ENCODE measurements around the gene KCTD7.
"Not testable (repeated sequence)": the region's sequence is repeated elsewhere in the genome, so short reads cannot be mapped to it uniquely, and the experiment has no call there.

KCTD7 gene

GRCh38 chr7:66681491-66682349 is 53.0 kb downstream of the KCTD7 start:
- peak; percentile 91 to 99 (median 94) for DNase-seq (ENCODE audit: low read depth in 4 of 4, low spot score in 1 of 4)

DNA sequence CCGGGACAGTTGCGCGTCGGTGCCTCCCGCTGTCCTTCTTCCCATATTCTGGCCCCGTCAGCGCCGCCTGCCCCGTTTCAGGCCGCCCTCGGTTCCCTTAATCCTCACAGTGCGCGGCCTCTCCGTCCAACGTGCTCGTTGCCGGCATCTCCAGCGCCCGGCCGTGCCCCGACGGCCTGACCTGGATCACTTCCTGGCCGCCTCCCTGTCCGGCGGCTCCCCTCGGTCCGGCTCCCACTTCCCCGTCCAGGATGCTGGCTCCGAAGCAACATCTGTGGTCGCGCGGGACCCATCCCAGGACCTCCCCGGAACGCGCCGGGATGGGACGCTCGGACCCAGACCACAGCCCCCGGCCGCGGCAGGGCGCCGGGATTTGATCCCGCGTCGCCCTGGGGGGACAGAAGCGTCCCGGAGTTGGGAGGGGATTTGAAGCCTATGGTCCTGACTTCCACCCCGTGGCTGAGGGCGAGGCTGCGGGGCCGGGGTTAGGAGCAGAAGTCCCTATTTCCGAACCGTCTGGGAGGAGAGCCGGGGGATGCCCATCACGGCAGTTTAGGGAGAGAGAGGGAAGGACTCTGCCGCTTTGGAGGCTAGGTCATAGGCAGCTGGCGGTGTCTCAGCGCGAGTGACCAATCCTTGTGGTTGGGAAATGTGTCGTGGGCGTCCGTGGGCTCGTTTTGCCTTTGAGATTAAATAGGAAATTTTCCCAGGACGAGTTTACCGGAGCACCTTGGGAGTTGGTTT is 53.8 kb downstream of the KCTD7 start:
- no peak for DNase-seq (ENCODE audit: low read depth in 4 of 4, low spot score in 1 of 4)

DNA sequence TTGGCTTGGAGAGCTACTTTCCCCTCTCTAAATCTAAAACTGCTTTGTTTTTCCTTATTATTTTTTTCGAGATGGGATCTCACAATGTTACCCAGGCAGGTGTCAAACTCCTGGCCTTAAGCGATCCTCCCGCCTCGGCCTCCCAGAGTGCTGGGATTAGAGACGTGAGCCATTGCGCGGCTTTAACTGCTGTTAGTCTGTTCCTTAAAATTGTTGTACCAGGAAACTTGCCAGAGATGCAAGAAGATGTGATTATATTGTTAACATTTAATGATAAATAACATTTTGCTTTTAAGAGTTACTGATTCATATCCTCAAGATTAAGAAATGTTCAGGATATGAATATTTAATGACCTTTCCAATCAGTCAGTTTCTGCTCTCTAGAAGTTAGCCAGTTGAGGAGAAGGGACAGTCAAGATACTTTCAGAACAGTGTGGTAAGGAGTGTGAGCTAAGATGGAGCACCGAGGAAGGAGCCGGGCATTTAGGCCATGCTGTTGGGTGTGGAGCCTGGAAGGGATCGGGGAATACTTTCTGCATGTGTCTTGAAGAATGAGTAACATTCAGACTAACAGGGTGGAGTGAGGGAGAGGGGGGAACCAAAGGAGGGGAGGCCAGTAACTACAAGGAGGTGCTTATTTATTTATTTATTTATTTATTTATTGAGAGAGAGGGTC is 54.6 kb downstream of the KCTD7 start:
- DNase-seq (ENCODE audit: low read depth in 4 of 4, low spot score in 1 of 4), result not testable (repeated sequence)

DNA sequence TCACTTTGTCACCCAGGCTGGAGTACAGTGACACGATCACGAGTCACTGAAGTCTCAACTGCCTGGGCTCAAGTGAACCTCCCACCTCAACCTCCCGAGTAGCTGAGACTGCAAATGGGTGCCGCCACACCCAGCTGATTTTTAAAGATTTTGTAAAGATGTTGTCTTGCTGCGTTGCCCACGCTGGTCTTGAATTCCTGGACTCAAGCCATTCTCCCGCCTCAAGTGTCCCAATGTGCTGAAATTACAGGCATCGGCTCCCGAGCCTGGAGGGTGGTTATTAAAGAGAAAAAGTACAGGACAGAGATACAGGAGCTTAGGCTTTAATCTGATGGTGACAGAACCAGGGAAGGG is 55.1 kb downstream of the KCTD7 start:
- no peak for DNase-seq (ENCODE audit: low read depth in 4 of 4, low spot score in 1 of 4)

GRCh38 chr7:66685663-66686062 is 57.0 kb downstream of the KCTD7 start:
- not testable (repeated sequence) for DNase-seq (ENCODE audit: low read depth in 4 of 4, low spot score in 1 of 4)

- no peak for DNase-seq (ENCODE audit: low read depth in 4 of 4, low spot score in 1 of 4)
Measured at GRCh38 chr7:66687186-66687585, 58.5 kb downstream of the KCTD7 start.

- DNase-seq (ENCODE audit: low read depth in 4 of 4, low spot score in 1 of 4), result not testable (repeated sequence)
Measured at GRCh38 chr7:66687672-66688071, 59.0 kb downstream of the KCTD7 start.

- DNase-seq (ENCODE audit: low read depth in 4 of 4, low spot score in 1 of 4), result no peak
Measured at GRCh38 chr7:66689081-66689480, 60.4 kb downstream of the KCTD7 start.

DNA sequence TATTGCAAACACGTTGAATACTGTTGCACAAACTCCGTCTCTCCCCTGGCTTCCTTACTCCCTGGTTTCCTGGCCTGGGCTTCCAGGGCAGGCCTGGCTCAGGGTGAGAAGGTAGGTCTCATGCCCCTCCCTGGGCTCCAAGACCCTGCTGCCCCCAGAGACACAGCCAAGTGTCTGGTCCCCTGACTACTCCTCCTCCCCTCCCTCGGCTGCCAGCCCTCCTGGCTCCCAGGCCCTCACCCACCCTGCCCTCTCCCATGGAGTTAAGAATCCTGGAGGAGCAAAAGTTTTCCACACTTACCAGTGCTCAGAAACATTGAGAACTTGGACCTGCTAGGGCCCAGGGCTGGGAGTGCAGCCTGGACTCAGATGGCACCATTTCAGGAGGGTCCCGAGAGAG is 64.7 kb downstream of the KCTD7 start:
- no peak for DNase-seq (ENCODE audit: low read depth in 4 of 4, low spot score in 1 of 4)

Data from stimulated activated CD4-positive, alpha-beta T cell treated with anti-CD3 and anti-CD28 coated beads, Interleukin-1b, Interleukin-23, amount 100 ng/mL, for 24 hours (primary cell).